Kidney (tissue), 14 donors: ENCODE data around the gene KLF13. TPM values are rescaled to one million over a fixed set of nuclear protein-coding genes. Genes with fewer than 3 reads are reported as not detected.
A peak's percentile ranks its signal among the peaks of the same experiment; 100 is the strongest.

Experiments used
- DNase-seq, 5 donors: peaks; one replicate each; pipeline ENCODE4 v3.0.0-alpha.2; 2013 to 2020
- FAIRE-seq: peaks from 2 replicates; lab custom pipeline; 2012; peaks lifted over from hg19 to GRCh38; lab: Jason Lieb, UNC
- H3K27ac ChIP-seq, 2 donors: one replicate each; pipeline ENCODE4 v1.7.0; 2013; ENCODE audit warnings: low read depth in 2 of 2, low read length in 2 of 2, inconsistent platforms in 1 of 2
- H3K27me3 ChIP-seq: one replicate; pipeline ENCODE4 v1.7.1; 2013; ENCODE audit warnings: low read length, inconsistent platforms; ENCODE audit not compliant: control insufficient read depth, insufficient read depth
- H3K36me3 ChIP-seq, 3 donors: one replicate each; pipeline versions ENCODE4 v1.7.0 to v1.7.1; 2013; ENCODE audit warnings: low read length in 3 of 3, control low read depth in 1 of 3, inconsistent platforms in 1 of 3; ENCODE audit not compliant: insufficient read depth in 3 of 3, control insufficient read depth in 2 of 3
- H3K4me1 ChIP-seq, 3 donors: one replicate each; pipeline versions ENCODE4 v1.7.0 to v1.7.1; 2013; ENCODE audit warnings: low read length in 3 of 3, inconsistent platforms in 1 of 3, low read depth in 1 of 3; ENCODE audit not compliant: control insufficient read depth in 2 of 3, insufficient read depth in 2 of 3
- H3K4me3 ChIP-seq, 3 donors: one replicate each; pipeline versions ENCODE4 v1.7.0 to v1.8.1; 2013; ENCODE audit warnings: low read length in 3 of 3, control low read depth in 1 of 3, inconsistent platforms in 1 of 3
- H3K9ac ChIP-seq, 3 donors: one replicate each; pipeline versions ENCODE4 v1.7.0 to v1.7.1; 2013; ENCODE audit warnings: low read length in 3 of 3, control low read depth in 1 of 3, inconsistent platforms in 1 of 3
- H3K9me3 ChIP-seq, 3 donors: one replicate each; pipeline versions ENCODE4 v1.7.0 to v1.7.1; 2013; ENCODE audit warnings: low read length in 3 of 3, control low read depth in 1 of 3, inconsistent platforms in 1 of 3; ENCODE audit not compliant: control insufficient read depth in 2 of 3, insufficient read depth in 1 of 3
- intact Hi-C: fragments of 100-400 bp; cut with DNase I; formaldehyde crosslinking; loops from one replicate; pipeline ENCODE4 v1.11.1; 2022
- polyA plus RNA-seq: library from polyadenylated mRNA; stranded (reverse); fragments of 350-450 nt; fragmentation: Illumina TruSeq; extraction: RNeasy Lipid Tissue Mini Kit (QIAGEN cat#74804); gene quantifications from one replicate; pipeline ENCODE4 v1.2.3, GENCODE V29; 2014; ENCODE audit warnings: low read depth, low replicate concordance; ENCODE audit not compliant: insufficient read depth
- total RNA-seq: library from RNA; stranded (reverse); fragmentation: NEBNext Ultra II Directional; extraction: Animal tissue kit (Norgen Biotek cat#: 25700); gene quantifications from one replicate; pipeline ENCODE4 v1.2.1, GENCODE V29; 2021
- TF ChIP-seq, protein P1 (sequence below): IDR thresholded peaks from 3 replicates; pipeline ENCODE4 v1.5.1; 2012; ENCODE audit warnings: mild to moderate bottlenecking, moderate library complexity, borderline replicate concordance; ENCODE audit not compliant: insufficient read depth; ENCODE audit errors: extremely low read depth
- donor health status: control.
- donor health status: control.
- donor health status: control.
- donor health status: control.
- donor health status: control.
- donor health status: DM: yes; HTN: yes; CAD: no.
- donor health status: Normal renal cell carcinoma (clear cell type).

The KLF13 gene
- total and polyA plus RNA-seq, 2 donors from 2014 or later: 55.5 to 123 TPM

DNA sequence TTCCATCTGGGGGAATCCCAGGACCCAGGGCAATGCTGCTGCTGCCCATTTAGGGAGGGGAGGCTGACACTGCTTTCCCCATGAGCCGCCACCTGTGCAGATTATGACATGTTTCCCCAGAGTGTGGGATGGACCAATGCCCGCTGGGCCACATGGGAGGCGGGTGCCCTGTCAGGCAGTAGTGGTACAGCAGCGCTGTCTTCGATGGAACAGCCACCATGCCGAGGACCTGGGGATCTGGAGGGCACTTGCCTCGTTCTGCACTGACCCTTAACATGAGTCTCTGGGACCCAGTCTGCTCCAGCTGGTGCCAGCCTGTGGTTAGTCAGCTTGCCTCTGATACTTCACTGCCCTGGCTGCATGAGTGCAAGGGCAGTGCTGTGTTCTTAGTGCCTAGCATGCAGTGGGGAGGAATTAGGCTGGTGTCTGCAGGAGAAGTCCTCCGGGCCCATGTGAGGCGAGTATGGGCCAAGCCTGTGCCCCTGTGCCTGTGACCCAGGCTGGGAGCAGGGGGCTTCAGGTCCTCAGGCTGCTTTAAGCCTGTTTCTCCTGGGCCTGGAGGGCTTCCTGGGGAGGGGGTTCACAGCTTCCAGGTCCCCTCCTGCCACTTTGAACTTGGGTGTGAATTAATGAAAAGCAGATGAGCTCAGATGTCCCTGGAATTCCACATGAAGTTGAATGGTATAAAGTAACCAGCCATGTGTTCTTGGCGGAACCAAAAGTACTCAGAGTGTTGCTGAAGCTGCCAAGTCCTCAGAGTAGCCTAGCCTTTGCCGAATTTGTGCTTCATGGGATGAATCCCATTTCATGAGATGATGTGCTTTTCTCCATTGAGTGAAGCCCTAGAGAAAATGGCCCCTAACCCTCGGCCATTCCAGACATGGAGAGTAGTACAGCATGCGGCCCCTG is 22.9 kb downstream of the KLF13 start:
- FAIRE-seq (no peak), DNase-seq (peak in 1 of 5 donors; percentile 61)
- TF ChIP-seq, protein P1, sequence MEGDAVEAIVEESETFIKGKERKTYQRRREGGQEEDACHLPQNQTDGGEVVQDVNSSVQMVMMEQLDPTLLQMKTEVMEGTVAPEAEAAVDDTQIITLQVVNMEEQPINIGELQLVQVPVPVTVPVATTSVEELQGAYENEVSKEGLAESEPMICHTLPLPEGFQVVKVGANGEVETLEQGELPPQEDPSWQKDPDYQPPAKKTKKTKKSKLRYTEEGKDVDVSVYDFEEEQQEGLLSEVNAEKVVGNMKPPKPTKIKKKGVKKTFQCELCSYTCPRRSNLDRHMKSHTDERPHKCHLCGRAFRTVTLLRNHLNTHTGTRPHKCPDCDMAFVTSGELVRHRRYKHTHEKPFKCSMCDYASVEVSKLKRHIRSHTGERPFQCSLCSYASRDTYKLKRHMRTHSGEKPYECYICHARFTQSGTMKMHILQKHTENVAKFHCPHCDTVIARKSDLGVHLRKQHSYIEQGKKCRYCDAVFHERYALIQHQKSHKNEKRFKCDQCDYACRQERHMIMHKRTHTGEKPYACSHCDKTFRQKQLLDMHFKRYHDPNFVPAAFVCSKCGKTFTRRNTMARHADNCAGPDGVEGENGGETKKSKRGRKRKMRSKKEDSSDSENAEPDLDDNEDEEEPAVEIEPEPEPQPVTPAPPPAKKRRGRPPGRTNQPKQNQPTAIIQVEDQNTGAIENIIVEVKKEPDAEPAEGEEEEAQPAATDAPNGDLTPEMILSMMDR: no peak
- intact Hi-C loops: loop anchor here (10.0 kb wide), 1 partner anchor 135 kb away; no protein-coding TSS in a partner anchor
- Histone ChIP-seq H3K9me3 (no peaks in the 10 kb centered on the region), H3K27me3 (no peaks in the 10 kb centered on the region), H3K36me3 (peaks cover 0 to 2% (median 0%) of the 10 kb centered on the region in 3 donors), H3K9ac (no peak overlapping the region), H3K27ac (no peak overlapping the region), H3K4me1 (peaks cover 0 to 82% (median 70%) of the 10 kb centered on the region in 3 donors), H3K4me3 (no peak overlapping the region)

DNA sequence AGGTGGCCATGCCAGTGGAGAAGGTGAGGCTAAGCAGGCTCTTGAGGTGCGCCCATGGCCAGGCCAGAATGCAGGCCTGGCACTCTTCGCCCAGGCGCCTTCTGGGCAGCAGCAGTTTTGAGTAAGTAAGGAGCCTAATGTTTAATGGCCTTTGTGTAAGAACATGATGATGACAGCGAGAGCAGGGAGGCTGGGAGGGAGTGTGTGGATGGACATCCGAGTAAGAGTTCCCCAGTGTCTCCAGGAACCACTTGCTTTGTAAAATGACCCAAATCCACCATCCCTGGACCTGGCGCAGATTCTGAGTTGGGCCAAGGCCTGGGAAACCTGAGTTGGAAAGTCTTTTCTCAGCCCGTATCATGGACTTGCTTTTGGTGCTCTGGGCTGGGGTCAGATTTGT is 24.1 kb downstream of the KLF13 start:
- DNase-seq: no peak
- H3K4me1 ChIP-seq: peaks cover 0 to 80% (median 69%) of the 10 kb centered on the region in 3 donors
- intact Hi-C loops: loop anchor here (10.0 kb wide), 1 partner anchor 134 kb away; no protein-coding TSS in a partner anchor
- no peaks in the 10 kb centered on the region for H3K27me3 ChIP-seq
- peaks cover 0 to 6% (median 0%) of the 10 kb centered on the region in 3 donors for H3K36me3 ChIP-seq
- no peak for FAIRE-seq
- TF ChIP-seq, protein P1: no peak
- peak overlapping the region in 1 of 2 donors; percentile 26 for H3K27ac ChIP-seq
- no peaks in the 10 kb centered on the region for H3K9me3 ChIP-seq
- H3K4me3 ChIP-seq: no peak overlapping the region
- H3K9ac ChIP-seq: peak overlapping the region in 1 of 3 donors; percentile 31

DNA sequence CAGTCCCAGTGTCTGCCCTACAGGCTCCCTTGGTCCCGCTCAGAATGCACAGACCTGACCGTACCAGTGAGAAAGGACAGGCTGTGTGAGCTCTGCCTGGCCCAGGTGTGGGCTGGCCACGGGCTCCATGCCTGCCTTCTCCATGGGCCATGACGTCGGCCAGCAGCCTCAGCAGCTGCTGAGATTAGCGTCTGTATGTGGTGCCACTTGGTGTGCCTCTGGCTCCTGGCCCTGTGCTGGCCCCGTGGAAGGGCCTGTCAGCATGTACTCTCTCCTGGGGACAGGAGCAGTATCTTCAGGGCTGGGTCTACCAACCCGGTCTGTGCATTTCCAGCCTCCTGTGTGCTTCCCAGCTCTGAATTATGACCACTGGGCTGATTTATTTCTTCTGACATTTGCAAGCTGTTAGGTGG is 25.7 kb downstream of the KLF13 start:
- Histone ChIP-seq H3K27ac (peak overlapping the region; percentile 91 to 94), H3K36me3 (peaks cover 0 to 6% (median 0%) of the 10 kb centered on the region in 3 donors), H3K4me1 (peaks cover 0 to 73% (median 68%) of the 10 kb centered on the region in 3 donors), H3K9ac (no peak overlapping the region), H3K9me3 (no peaks in the 10 kb centered on the region), H3K4me3 (peak overlapping the region in 1 of 3 donors; percentile 16), H3K27me3 (no peaks in the 10 kb centered on the region)
- TF ChIP-seq, protein P1: no peak
- peak in 1 of 5 donors; percentile 74 for DNase-seq
- intact Hi-C loops: loop anchor here (10.0 kb wide), 1 partner anchor 132 kb away; no protein-coding TSS in a partner anchor
- no peak for FAIRE-seq
